ACC112 (cell line): Measurements from ENCODE around the gene IL17RA.

Source experiments
- H2AFZ ChIP-seq: fragments of 200-600 bp; sonication (generic); one replicate; pipeline ENCODE4 v1.6.0; 2017; ENCODE audit warnings: antibody characterized with exemption, low read length; ENCODE audit not compliant: unreplicated experiment
- H3K27ac ChIP-seq: fragments of 200-600 bp; sonication (generic); 2 replicates; pipeline ENCODE4 v1.5.1; 2014; ENCODE audit warnings: low read depth, mild to moderate bottlenecking, antibody characterized with exemption, low read length, moderate library complexity
- H3K27me3 ChIP-seq: fragments of 200-600 bp; sonication (generic); 2 replicates; pipeline ENCODE4 v1.6.1; 2014; ENCODE audit warnings: mild to moderate bottlenecking, antibody characterized with exemption, low read length, moderate library complexity, mixed read lengths; ENCODE audit not compliant: insufficient read depth
- H3K36me3 ChIP-seq: fragments of 200-600 bp; sonication (generic); 2 replicates; pipeline ENCODE4 v1.6.1; 2016; ENCODE audit warnings: mild to moderate bottlenecking, antibody characterized with exemption, low read length, moderate library complexity, mixed read lengths; ENCODE audit not compliant: insufficient read depth
- H3K4me1 ChIP-seq: fragments of 200-600 bp; sonication (generic); one replicate; pipeline ENCODE4 v1.6.1; 2016; ENCODE audit warnings: low read length, mixed read lengths; ENCODE audit not compliant: insufficient read depth, unreplicated experiment, control insufficient read depth
- H3K4me3 ChIP-seq: fragments of 200-600 bp; sonication (generic); 2 replicates; pipeline ENCODE4 v1.5.1; 2014; ENCODE audit warnings: mild to moderate bottlenecking, low read depth, low read length
- H3K79me2 ChIP-seq: fragments of 200-600 bp; sonication (generic); one replicate; pipeline ENCODE4 v1.6.0; 2016; ENCODE audit warnings: low read length; ENCODE audit not compliant: control insufficient read depth, unreplicated experiment, insufficient read depth

Gene IL17RA

DNA sequence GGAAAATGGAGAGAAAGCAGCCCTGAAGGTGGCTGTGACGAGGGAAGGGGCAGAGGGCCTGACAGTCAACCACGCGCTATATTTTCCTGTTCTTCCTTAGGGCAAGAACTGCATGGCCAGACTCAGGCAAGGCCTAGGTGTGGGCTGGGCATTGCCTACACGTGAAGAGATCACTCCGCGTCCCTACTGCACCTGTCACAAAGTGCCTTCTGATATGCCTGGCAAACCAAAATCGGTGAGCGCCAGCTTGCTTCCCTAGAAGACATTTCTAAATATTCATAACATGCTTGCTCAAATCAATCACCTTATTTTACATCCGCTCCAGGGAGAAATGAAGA, 30.1 kb downstream of the IL17RA start:
- Histone ChIP-seq H3K36me3 (no peaks in the 10 kb centered on the region), H2AFZ (no peak overlapping the region), H3K27me3 (peaks cover 14% of the 10 kb centered on the region; the same call in 1 of the 2 replicates), H3K4me3 (no peak overlapping the region), H3K27ac (no peak overlapping the region), H3K79me2 (no peaks in the 10 kb centered on the region), H3K4me1 (no peaks in the 10 kb centered on the region)

DNA sequence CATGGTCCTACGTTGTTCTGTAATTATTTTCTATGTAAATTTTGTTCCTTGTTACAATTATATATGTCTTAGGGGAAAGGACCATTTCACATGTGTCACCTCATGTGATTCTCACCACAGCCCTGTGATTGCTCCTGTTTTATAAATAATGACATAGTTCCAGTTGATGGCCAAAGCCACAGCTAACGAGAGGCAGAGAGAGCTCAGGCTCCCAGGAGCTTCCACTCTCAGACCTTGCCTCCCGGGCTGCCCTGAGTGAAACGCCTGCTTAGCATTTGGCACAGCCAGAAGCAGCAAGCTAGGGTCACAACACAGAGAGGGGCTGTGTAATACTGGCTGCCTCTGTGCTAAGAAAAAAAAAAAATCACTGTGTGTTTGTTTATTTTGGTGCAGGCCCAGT, 30.4 kb downstream of the IL17RA start:
- H3K4me1 ChIP-seq, result no peaks in the 10 kb centered on the region
- no peaks in the 10 kb centered on the region for H3K79me2 ChIP-seq
- no peak overlapping the region for H3K27ac ChIP-seq
- peaks cover 14% of the 10 kb centered on the region; the same call in 1 of the 2 replicates for H3K27me3 ChIP-seq
- no peak overlapping the region for H3K4me3 ChIP-seq
- no peak overlapping the region for H2AFZ ChIP-seq
- no peaks in the 10 kb centered on the region for H3K36me3 ChIP-seq

DNA sequence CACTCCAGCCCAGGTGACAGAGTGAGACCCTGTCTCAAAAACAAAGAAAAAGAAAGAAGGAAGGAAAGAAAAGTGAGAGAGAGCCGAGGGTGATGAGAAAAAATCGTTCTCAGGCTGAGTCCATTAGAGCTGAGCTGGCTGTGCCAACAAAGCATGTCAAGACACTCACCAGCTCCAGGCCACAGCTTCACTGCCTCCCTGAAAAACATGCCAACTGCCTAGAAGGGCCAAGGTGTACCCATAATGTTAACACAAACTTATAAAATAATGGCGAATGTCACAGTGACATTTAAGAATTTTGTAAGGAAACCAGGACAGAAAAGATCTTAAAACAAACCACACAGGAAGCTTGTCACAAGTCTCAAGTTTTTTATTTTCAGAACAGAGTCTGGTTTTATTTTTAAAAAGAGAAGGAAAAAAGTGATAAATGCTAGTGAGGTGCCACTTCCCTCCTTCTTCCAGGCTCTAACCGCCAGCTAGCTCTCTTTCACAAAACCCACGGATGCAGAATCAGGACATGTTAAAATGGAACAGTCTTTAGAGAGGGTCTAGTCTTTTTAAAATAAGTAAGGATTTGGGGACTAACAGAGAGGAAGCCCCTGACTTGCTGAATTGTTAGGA, 31.3 kb downstream of the IL17RA start:
- Histone ChIP-seq H3K79me2 (no peaks in the 10 kb centered on the region), H3K27me3 (peaks cover 14% of the 10 kb centered on the region; the same call in 1 of the 2 replicates), H2AFZ (no peak overlapping the region), H3K36me3 (no peaks in the 10 kb centered on the region), H3K27ac (no peak overlapping the region), H3K4me1 (no peaks in the 10 kb centered on the region), H3K4me3 (no peak overlapping the region)

DNA sequence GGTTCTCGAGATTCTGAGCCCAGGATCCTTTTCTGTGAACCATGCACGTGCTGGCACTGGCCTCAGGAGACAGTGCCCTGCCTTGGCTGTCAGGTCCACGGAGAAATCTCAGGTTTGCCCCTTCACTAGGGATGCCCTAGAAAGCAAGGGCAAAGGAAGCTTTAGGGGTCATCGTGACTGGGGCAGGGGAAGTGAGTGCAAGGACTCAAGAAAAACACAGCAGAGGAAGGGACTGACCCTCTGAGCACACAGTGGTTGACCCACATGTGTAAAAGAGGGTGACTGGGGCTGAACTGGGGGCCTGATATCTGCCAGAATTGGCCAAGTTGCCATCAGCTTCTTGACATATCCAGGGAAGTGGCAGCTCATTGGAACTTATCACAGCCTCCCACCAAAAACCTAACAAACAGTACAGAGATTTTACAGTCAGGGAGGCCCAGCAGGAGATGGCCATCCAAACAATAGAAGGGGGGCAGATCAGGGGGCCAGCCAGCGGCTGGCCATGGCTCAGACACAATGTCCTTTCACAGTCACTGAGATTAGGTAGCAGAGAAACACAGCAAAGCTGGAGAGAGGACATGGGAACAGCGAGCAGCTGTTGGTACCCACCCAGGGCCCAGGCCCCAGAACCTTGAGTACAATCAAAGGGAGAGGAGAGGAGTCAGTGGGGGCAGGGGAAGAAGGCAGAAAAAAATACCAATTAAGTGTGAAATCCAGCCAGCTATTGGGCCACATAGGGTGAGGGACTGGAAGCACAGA, 32.0 kb downstream of the IL17RA start:
- H2AFZ ChIP-seq, result no peak overlapping the region
- H3K27me3 ChIP-seq, result peaks cover 18% of the 10 kb centered on the region; the same call in 1 of the 2 replicates
- H3K4me1 ChIP-seq, result no peaks in the 10 kb centered on the region
- H3K36me3 ChIP-seq, result no peaks in the 10 kb centered on the region
- H3K4me3 ChIP-seq, result no peak overlapping the region
- no peaks in the 10 kb centered on the region for H3K79me2 ChIP-seq
- no peak overlapping the region for H3K27ac ChIP-seq

DNA sequence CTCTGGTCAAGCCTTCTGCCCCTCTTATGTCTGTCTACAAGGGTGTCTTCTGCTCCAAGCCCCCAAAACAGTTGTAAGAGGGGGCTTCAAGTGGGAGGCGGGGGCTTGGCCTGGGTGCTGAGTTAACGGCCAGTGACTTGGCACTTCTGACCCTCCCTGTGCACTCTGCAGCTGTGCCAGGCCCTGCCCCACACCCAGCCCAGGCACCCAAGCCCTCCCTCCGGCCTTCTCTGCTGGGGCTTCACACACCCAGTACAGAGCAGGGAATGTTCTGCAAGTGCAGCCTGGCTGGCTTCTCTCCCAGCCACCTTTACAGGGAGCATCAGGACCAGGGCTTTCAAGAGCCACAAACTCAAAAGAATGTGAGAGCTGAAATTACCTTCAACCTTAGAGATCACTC, 32.6 kb downstream of the IL17RA start:
- H3K79me2 ChIP-seq, result no peaks in the 10 kb centered on the region
- no peak overlapping the region for H2AFZ ChIP-seq
- H3K27ac ChIP-seq, result no peak overlapping the region
- peaks cover 24% of the 10 kb centered on the region; the same call in 1 of the 2 replicates for H3K27me3 ChIP-seq
- H3K4me1 ChIP-seq, result no peaks in the 10 kb centered on the region
- H3K36me3 ChIP-seq, result no peaks in the 10 kb centered on the region
- H3K4me3 ChIP-seq, result no peak overlapping the region

DNA sequence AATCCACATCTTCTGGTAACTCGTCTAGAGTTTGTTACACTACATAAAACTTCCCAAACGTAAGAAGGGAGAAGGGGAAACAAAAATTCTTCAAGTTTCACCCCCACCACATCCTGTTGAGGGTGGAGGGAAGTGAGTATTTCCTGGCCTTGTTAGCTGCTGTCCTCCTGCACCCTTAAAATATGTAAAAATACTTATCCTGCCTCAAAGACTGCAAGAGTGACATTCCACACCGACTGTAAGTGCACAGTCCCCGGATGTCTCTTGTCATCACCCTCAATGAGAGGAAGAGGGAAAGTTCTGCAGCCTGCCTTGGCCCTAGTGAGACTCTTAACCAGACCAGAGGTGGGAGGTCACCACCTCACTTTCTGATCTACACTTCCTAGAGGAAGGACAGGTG, 33.1 kb downstream of the IL17RA start:
- Histone ChIP-seq H3K79me2 (no peaks in the 10 kb centered on the region), H3K4me1 (no peaks in the 10 kb centered on the region), H3K27me3 (peaks cover 24% of the 10 kb centered on the region; the same call in 1 of the 2 replicates), H3K4me3 (no peak overlapping the region), H3K27ac (no peak overlapping the region), H3K36me3 (no peaks in the 10 kb centered on the region), H2AFZ (no peak overlapping the region)

DNA sequence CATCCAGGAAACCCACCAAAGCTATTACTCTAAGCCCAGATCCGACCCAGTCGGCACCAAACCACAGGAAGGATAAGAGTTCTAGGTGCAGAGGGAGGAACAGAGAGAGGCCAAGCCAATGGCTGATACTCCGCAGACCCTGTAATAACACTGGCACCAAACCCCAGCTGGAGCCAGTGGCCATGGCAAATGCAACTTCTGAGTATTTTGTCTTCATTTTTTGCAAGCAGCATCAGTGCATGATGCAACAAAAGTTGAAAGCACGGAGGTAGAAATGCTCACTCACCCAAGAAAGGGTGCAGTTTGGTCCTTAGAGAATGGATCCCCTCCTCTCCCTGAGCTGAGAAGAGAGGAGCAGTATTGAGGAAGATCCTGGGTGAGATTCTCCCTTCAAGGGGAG, 33.5 kb downstream of the IL17RA start:
- H3K4me1 ChIP-seq, result no peaks in the 10 kb centered on the region
- H3K79me2 ChIP-seq, result no peaks in the 10 kb centered on the region
- H2AFZ ChIP-seq, result no peak overlapping the region
- peaks cover 24% of the 10 kb centered on the region; the same call in 1 of the 2 replicates for H3K27me3 ChIP-seq
- H3K4me3 ChIP-seq, result no peak overlapping the region
- H3K36me3 ChIP-seq, result no peaks in the 10 kb centered on the region
- H3K27ac ChIP-seq, result no peak overlapping the region

DNA sequence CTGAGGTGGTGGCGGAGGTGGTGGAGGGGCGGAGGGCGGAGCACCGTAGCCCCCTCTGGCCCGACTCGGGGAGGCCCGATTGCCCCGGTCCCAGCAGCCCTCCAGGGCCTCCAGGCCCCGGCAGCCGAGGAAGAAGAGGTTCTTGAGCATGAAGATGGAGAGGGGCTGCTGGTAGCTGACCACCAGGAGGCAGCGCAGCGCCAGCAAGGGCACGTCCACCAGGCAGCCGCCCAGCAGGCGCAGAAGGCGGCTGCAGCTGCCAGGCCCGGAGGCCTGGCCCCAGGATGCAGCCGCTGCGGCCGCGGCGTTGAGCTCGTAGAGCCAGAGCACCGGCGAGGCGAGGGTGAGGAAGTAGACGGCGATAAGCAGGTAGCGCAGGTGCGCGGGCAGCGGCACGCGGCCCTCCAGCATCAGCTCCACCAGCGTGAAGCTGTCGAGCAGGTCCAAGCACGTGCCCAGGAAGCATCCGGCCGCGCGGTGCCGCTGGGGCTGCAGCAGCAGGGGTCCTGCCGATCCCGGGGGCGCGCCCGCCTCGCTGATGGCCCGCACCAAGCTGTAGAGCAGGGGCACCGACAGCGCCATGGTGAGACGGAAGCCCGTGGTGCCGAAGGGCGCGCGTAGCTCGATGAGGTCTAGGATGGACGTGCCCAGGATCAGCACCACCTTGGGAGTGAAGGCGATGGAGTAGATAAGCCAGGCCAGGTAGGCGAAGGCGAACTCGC, 34.8 kb downstream of the IL17RA start:
- Histone ChIP-seq H3K27me3 (peaks cover 24% of the 10 kb centered on the region; the same call in 1 of the 2 replicates), H3K79me2 (no peaks in the 10 kb centered on the region), H3K27ac (no peak overlapping the region), H3K4me3 (no peak overlapping the region), H2AFZ (no peak overlapping the region), H3K36me3 (no peaks in the 10 kb centered on the region), H3K4me1 (no peaks in the 10 kb centered on the region)

DNA sequence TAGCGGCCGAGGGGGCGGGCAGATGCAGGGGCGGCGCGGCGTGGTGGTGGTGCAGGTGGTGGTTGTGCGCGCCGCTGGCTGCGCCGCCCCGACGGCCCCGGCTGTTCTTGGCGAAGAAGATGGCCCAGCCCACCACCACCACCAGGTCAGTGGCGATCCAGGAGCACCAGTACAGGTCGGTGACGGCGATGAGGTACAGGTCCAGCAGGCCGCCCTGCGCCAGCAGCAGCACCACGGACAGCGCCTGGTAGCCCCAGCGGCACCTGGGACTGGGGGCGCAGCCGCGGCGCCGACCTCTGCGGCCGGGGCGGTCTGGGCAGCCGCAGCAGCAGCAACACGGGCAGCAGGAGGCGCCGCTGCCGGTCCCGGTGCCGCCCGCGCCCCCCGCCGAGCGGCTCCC, 35.5 kb downstream of the IL17RA start:
- H3K79me2 ChIP-seq, result no peaks in the 10 kb centered on the region
- no peak overlapping the region for H3K27ac ChIP-seq
- H3K36me3 ChIP-seq, result no peaks in the 10 kb centered on the region
- no peaks in the 10 kb centered on the region for H3K4me1 ChIP-seq
- no peak overlapping the region for H3K4me3 ChIP-seq
- H3K27me3 ChIP-seq, result peaks cover 24% of the 10 kb centered on the region; the same call in 1 of the 2 replicates
- no peak overlapping the region for H2AFZ ChIP-seq

DNA sequence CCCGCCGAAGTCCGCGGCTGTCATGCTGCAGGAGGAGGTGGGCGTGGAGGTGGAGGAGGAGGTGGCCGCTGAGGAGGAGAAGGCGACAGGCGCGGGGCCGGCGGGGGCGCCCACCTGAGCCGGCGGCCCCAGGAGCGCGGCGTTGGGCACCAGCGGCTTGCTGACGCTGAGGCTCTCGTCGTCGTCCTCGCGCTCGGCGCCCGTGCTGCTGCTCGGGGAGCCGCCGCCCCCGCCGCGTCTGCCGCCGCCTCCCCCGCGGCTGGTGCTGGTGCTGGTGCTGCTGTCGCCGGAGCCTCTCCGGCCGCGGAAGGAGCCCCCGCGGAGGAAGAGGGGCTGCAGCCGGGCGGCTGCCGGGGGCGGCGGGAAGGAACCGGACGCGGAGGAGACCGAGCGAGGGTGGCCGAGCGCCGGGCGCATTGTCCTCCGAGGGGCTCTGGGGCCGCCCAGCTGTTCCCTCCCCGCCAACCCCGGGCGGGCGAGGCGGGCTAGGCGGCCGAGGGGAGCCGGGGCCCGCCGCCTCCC, 36.0 kb downstream of the IL17RA start:
- Histone ChIP-seq H3K27ac (no peak overlapping the region), H3K4me1 (no peaks in the 10 kb centered on the region), H3K27me3 (peaks cover 24% of the 10 kb centered on the region; the same call in 1 of the 2 replicates), H3K36me3 (no peaks in the 10 kb centered on the region), H3K4me3 (peak overlapping the region; percentile 75), H2AFZ (no peak overlapping the region), H3K79me2 (no peaks in the 10 kb centered on the region)
